A549 treated with Mapracorat at 1 μM for 4 hours (cell line): ENCODE measurements around the gene GJD4. TPM values are rescaled to one million over a fixed set of nuclear protein-coding genes. Genes with fewer than 3 reads are reported as not detected.

Experiments
- total RNA-seq: library from RNA; stranded (reverse); fragments of 200-300 nt; extraction: Qiagen RNA extraction; gene quantifications from 5 replicates; pipeline ENCODE4 v1.2.3, GENCODE V29; 2022

Gene GJD4
- 0.08 to 0.10 TPM in 2 of 5 replicates, not detected in the others for total RNA-seq

GRCh38 chr10:35605191-35605590, at the start of gene GJD4:
Gene GJD4, plus strand, starts transcription at chr10:35605341. Its CDS starts 227 bp downstream, at chr10:35605568.

GRCh38 chr10:35642035-35642792, 37.1 kb downstream of the GJD4 start, which contains the start of gene FZD8:
Gene FZD8, minus strand, starts transcription at chr10:35642296. Its CDS starts 867 bp downstream, at chr10:35641429.

Other genes with a start within 250 kb of the GJD4 start
- 3.4 to 5.4 TPM (median 5.3 TPM) in 5 replicates for gene FZD8, start 37.0 kb downstream of the GJD4 start, total RNA-seq